HG02571 (cell line): Measurements from ENCODE around the gene MVB12B.
"Not testable (repeated sequence)": the region's sequence is repeated elsewhere in the genome, so short reads cannot be mapped to it uniquely, and the experiment has no call there.

Source experiments
- ATAC-seq: cut with Tn5 transposase; IDR thresholded peaks from one replicate; pipeline ENCODE4 v1.9.1; 2021; ENCODE audit warnings: mild to moderate bottlenecking, moderate library complexity; ENCODE audit not compliant: unreplicated experiment

Gene MVB12B

GRCh38 chr9:126527109-126527825 is 200.6 kb downstream of the MVB12B start:
- ATAC-seq: no peak

- no peak for ATAC-seq
Measured at GRCh38 chr9:126528111-126528510, 201.5 kb downstream of the MVB12B start.

- no peak for ATAC-seq
Measured at GRCh38 chr9:126528915-126529314, 202.3 kb downstream of the MVB12B start.

GRCh38 chr9:126531035-126531571 is 204.5 kb downstream of the MVB12B start:
- ATAC-seq: no peak

GRCh38 chr9:126531591-126531990 is 205.0 kb downstream of the MVB12B start:
- ATAC-seq: no peak

- no peak for ATAC-seq
Measured at GRCh38 chr9:126532019-126532462, 205.4 kb downstream of the MVB12B start.

GRCh38 chr9:126532489-126532888 is 205.9 kb downstream of the MVB12B start:
- no peak for ATAC-seq

- no peak for ATAC-seq
Measured at GRCh38 chr9:126532951-126533925, 206.6 kb downstream of the MVB12B start.

GRCh38 chr9:126533926-126534310 is 207.3 kb downstream of the MVB12B start:
- no peak for ATAC-seq

GRCh38 chr9:126534431-126535186 is 208.0 kb downstream of the MVB12B start:
- no peak for ATAC-seq

- ATAC-seq: no peak
Measured at GRCh38 chr9:126536131-126536530, 209.5 kb downstream of the MVB12B start.

GRCh38 chr9:126536841-126537465 is 210.3 kb downstream of the MVB12B start:
- ATAC-seq: no peak

- no peak for ATAC-seq
Measured at GRCh38 chr9:126538550-126538949, 211.9 kb downstream of the MVB12B start.

GRCh38 chr9:126540398-126540797 is 213.8 kb downstream of the MVB12B start:
- not testable (repeated sequence) for ATAC-seq

- no peak for ATAC-seq
Measured at GRCh38 chr9:126543490-126543889, 216.9 kb downstream of the MVB12B start.

GRCh38 chr9:126545106-126545505 is 218.5 kb downstream of the MVB12B start:
- ATAC-seq: no peak

- ATAC-seq: no peak
Measured at GRCh38 chr9:126546036-126546435, 219.4 kb downstream of the MVB12B start.

GRCh38 chr9:126548312-126548711 is 221.7 kb downstream of the MVB12B start:
- ATAC-seq: no peak

GRCh38 chr9:126549246-126550006 is 222.8 kb downstream of the MVB12B start:
- no peak for ATAC-seq
